Esophagus squamous epithelium (tissue), 5 donors: ENCODE results near the gene ZNF71. TPM values are rescaled to one million over a fixed set of nuclear protein-coding genes. Genes with fewer than 3 reads are reported as not detected.

ENCODE experiments used
- DNase-seq: peaks from one replicate; lab custom pipeline; 2025; lab: John Stamatoyannopoulos, UW
- H3K27ac ChIP-seq, 4 donors: fragments of 200-600 bp; sonication (generic); one replicate each; pipeline ENCODE4 v1.5.1; 2016 to 2019; ENCODE audit warnings: mild to moderate bottlenecking in 1 of 4
- H3K27me3 ChIP-seq, 4 donors: fragments of 200-600 bp; sonication (generic); 1 replicate in 3 of 4; 2 replicates in 1 of 4; pipeline versions ENCODE4 v1.5.1 to v1.6.0; 2017 to 2021; ENCODE audit warnings: antibody characterized with exemption in 1 of 4
- H3K36me3 ChIP-seq, 3 donors: fragments of 200-600 bp; sonication (generic); one replicate each; pipeline ENCODE4 v1.5.1; 2016 to 2019
- H3K4me1 ChIP-seq, 3 donors: fragments of 200-600 bp; sonication (generic); one replicate each; pipeline ENCODE4 v1.5.1; 2017 to 2019
- H3K4me3 ChIP-seq, 4 donors: fragments of 200-600 bp; sonication (generic); 1 replicate in 3 of 4; 2 replicates in 1 of 4; pipeline ENCODE4 v1.5.1; 2016 to 2019; ENCODE audit warnings: mild to moderate bottlenecking in 2 of 4, moderate library complexity in 1 of 4
- H3K9me3 ChIP-seq, 3 donors: fragments of 200-600 bp; sonication (generic); one replicate each; pipeline ENCODE4 v1.5.1; 2016 to 2019
- POLR2A ChIP-seq, 4 donors: fragments of 450-650 bp; IDR thresholded peaks; one replicate each; pipeline ENCODE4 v1.6.1; 2017; ENCODE audit warnings: antibody characterized with exemption in 4 of 4, mild to moderate bottlenecking in 4 of 4, moderate library complexity in 3 of 4
- WGBS, 2 donors: methylation state at CpG; one replicate each; pipeline ENCODE4 v1.1.5; 2018; 5-methylcytosine and 5-hydroxymethylcytosine counted together
- intact Hi-C: fragments of 100-400 bp; cut with DNase I; formaldehyde crosslinking; loops from one replicate; pipeline ENCODE4 v1.15.0; 2022
- total RNA-seq, 4 donors: library from RNA; depleted of rRNA; stranded (reverse); fragments of >200 nt; gene quantifications; one replicate each; pipeline ENCODE4 v1.1.0, GENCODE V29; 2016
- TF ChIP-seq, protein P1 (sequence below), 6 experiments: fragments of 450-650 bp in 4 of 6; fragments of 200-600 bp in 2 of 6; sonication (generic) in 2 of 6; IDR thresholded peaks; one replicate each; pipeline ENCODE4 v1.5.1; 2016 to 2019; ENCODE audit warnings: antibody characterized with exemption in 6 of 6, mild to moderate bottlenecking in 4 of 6, moderate library complexity in 4 of 6
- donor health status: DM: yes; HTN: yes; CAD: no.

Gene ZNF71
- total RNA-seq, 4 donors from 2014 or later = 3.0 to 8.4 (median 3.4) TPM

DNA sequence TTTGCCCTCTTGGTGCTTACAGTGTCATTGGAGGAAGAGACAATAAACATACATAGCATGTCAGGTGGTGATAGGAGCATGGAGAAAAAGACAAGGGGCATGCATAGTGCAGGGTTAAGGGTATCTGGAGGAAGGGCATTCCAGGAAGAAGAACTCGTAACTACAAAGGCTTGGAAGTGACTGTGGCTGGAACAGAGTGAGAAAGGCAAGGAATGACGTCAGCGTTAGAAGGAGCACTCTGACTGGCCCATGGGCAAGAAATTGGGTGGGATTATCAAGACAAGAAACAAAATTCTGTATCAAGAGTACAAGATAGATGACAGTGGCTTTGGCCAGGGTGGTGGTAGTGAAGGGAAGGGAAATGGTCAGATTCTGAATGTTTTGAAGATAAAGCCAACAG, 59.0 kb downstream of the ZNF71 start:
- Histone ChIP-seq H3K4me1 (no peaks in the 10 kb centered on the region), H3K9me3 (peaks cover 0 to 47% (median 3%) of the 10 kb centered on the region in 3 donors), H3K27me3 (no peaks in the 10 kb centered on the region), H3K4me3 (no peak overlapping the region), H3K27ac (no peak overlapping the region), H3K36me3 (no peaks in the 10 kb centered on the region)
- no peak for DNase-seq
- intact Hi-C loops = no loop called here
- TF ChIP-seq, protein P1, sequence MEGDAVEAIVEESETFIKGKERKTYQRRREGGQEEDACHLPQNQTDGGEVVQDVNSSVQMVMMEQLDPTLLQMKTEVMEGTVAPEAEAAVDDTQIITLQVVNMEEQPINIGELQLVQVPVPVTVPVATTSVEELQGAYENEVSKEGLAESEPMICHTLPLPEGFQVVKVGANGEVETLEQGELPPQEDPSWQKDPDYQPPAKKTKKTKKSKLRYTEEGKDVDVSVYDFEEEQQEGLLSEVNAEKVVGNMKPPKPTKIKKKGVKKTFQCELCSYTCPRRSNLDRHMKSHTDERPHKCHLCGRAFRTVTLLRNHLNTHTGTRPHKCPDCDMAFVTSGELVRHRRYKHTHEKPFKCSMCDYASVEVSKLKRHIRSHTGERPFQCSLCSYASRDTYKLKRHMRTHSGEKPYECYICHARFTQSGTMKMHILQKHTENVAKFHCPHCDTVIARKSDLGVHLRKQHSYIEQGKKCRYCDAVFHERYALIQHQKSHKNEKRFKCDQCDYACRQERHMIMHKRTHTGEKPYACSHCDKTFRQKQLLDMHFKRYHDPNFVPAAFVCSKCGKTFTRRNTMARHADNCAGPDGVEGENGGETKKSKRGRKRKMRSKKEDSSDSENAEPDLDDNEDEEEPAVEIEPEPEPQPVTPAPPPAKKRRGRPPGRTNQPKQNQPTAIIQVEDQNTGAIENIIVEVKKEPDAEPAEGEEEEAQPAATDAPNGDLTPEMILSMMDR (IDR thresholded peaks at IDR 0.05) = no peak
- TF ChIP-seq POLR2A (IDR thresholded peaks at IDR 0.05) = no peak
- 66 to 78% methylated on average over 3 of the region's 3 CpGs for WGBS, 2 donors

DNA sequence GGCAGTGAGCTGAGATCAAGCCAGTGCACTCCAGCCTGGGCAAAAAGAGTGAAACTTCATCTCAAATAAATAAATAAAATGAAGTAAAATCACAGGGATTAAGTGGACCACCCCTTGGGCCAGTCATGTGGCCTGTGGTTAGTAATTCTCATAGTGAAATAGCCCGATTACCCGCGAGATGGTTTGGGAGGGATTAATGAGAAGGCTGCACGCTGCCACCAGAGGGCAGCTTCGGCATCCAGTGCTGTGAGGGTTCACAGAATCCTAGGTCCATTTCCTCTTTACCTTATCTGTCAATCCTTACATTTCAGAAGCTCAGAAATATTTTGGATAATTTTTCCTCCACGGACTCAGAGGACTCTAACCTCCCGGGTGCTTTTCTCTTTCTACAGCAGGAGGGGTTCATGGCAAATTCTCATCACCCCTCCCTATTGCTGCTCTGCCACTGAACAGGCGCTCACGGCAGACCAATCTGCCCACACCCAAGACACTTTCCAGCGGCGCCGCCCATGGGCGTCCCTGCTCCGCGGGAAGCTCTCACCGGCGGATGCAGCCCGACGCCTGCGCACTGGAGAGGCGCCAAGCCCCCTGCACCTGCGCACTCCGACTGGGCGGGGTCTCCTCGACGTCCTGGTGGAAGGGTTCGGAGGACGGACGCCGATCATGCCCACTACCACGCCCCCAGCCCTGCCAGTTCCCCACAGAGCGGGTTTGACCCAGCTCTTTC, 65.4 kb downstream of the ZNF71 start:
- TF ChIP-seq POLR2A (IDR thresholded peaks at IDR 0.05) = no peak
- TF ChIP-seq, protein P1 (IDR thresholded peaks at IDR 0.05) = no peak
- intact Hi-C loops = no loop called here
- peaks cover 0 to 19% (median 0%) of the 10 kb centered on the region in 3 donors for H3K36me3 ChIP-seq
- WGBS, 2 donors = 19 to 32% methylated on average over 16 to 24 of the region's 32 CpGs
- no peaks in the 10 kb centered on the region for H3K27me3 ChIP-seq
- no peak overlapping the region for H3K27ac ChIP-seq
- no peaks in the 10 kb centered on the region for H3K4me1 ChIP-seq
- no peak for DNase-seq
- peaks cover 0 to 72% (median 10%) of the 10 kb centered on the region in 3 donors for H3K9me3 ChIP-seq
- H3K4me3 ChIP-seq = peak overlapping the region in 2 of 4 donors; percentile 8 to 15

DNA sequence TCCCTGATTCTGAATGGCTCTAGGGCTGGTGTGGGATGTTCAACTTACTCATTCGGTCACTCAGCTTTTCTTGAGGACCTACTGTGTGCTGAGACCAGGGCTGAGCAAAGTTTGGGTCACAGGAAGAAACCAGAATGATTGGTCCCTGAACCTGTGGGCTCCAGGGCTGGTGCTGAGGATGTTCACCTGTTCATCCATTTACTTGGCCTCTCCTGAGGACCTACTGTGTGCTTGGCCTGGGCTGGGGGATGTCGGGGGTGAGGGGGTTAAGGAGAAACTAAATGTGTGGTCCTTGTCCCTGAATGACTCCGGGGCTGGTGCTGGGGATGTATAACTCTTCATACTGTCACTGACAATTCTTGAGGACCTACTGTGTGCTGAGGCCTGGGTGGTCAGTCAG, 66.1 kb downstream of the ZNF71 start:
- intact Hi-C loops = no loop called here
- 86 to 100% methylated on average over 2 to 3 of the region's 3 CpGs for WGBS, 2 donors

DNA sequence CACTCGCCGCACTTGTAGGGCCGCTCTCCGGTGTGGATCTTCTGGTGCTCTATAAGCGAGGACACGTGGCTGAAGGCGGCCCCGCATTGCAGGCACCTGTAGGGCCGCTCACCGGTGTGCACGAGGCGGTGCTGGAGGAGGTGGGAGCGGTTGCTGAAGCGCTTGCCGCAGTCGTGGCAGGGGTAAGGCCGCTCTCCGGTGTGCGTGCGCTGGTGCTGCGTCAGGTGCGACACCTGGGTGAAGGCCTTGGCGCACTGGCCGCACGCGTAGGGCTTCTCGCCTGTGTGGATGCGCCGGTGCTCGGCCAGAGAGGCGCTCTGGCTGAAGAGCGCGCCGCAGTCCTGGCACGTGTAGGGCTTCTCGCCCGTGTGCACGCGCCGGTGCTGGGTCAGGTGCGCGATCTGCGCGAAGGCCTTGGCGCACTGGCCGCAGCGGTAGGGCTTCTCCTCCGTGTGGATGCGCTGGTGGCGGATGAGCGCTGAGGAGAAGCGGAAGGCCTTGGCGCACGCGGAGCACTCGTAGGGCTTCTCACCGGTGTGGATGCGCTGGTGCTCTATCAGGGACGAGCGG, 68.9 kb downstream of the ZNF71 start:
- no peak for DNase-seq
- intact Hi-C loops = no loop called here
- no peaks in the 10 kb centered on the region for H3K27me3 ChIP-seq

More for the DNA sequence above, 66.1 kb downstream of the ZNF71 start:
- Histone ChIP-seq H3K36me3 (peaks cover 0 to 19% (median 0%) of the 10 kb centered on the region in 3 donors), H3K9me3 (peaks cover 0 to 74% (median 10%) of the 10 kb centered on the region in 3 donors), H3K27ac (no peak overlapping the region), H3K4me1 (no peaks in the 10 kb centered on the region), H3K27me3 (no peaks in the 10 kb centered on the region), H3K4me3 (no peak overlapping the region)
- DNase-seq = no peak
- no peak for TF ChIP-seq POLR2A (IDR thresholded peaks at IDR 0.05)
- TF ChIP-seq, protein P1 (IDR thresholded peaks at IDR 0.05) = no peak

More for the DNA sequence above, 68.9 kb downstream of the ZNF71 start:
- WGBS, 2 donors = 87% methylated on average over 11 of the region's 60 CpGs; no CpG with 5 or more reads in 1 of the 2 donors
- Histone ChIP-seq H3K36me3 (peaks cover 0 to 19% (median 0%) of the 10 kb centered on the region in 3 donors), H3K27ac (no peak overlapping the region), H3K4me1 (no peaks in the 10 kb centered on the region), H3K9me3 (peaks cover 0 to 94% (median 10%) of the 10 kb centered on the region in 3 donors), H3K4me3 (no peak overlapping the region)
- TF ChIP-seq, protein P1 (IDR thresholded peaks at IDR 0.05) = no peak
- TF ChIP-seq POLR2A (IDR thresholded peaks at IDR 0.05) = no peak
